GM18517 (cell line): Measurements from ENCODE around the gene PRKD2.

Experiments
- ATAC-seq: cut with Tn5 transposase; IDR thresholded peaks from one replicate; pipeline ENCODE4 v1.9.1; 2021; ENCODE audit warnings: mild to moderate bottlenecking, moderate library complexity; ENCODE audit not compliant: unreplicated experiment

Gene PRKD2

DNA sequence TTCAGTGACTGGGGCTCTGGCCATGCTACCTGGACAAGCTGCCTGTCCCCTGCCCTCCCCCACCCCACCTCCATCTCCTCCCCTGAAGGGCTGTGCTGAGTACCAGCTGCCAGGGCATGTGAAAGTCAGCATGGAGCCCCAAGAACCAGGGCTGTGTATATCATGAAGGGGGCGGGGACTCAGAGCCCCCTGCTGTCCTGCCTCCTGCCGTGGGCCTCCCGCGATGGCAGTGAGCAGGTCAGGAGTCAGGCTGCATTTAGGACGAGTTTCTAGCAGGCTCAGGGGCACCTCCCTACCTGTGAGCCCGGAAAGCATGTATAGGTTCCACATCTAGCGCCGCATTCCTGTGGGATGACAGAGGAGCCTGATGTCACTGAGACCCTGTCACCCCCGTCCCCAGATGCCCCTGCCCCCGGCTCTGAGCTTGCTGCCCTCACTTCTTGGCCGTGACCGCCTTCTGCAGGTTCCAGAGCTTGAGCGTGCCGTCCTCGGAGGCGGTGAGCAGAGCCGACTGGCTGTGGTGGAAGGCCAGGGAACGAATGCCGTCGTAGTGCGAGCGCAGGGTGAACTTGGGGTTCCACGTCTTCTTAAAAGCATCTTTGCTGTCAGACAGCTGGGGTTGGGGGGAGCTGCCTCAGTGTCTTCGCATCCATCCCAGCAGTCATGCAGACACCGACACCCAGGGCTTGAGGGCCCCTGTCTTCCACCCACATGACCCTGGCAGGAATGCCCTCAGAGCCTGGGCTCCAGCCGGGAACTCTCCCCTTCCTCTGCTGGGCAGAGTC lies 8.3 kb upstream of the PRKD2 start:
- ATAC-seq: no peak

DNA sequence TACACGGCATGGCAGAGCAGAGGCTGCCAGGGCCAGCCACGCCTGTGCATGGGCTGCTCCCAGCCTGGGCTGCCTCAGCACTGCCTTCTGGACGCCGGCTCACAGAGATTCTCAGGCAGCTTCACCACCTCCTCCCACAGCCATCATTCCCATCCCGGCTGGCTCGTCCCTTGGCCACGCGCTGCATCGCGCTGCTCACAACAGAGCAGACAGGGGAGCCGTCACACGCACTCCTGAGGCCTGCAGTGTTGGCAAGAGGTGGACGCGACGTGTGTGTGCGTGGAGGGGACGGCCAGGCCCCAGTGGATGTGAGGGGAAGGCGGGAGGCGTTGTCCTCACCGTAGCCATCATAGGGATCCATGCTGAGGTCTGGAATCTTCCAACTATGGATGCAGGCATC lies 7.6 kb upstream of the PRKD2 start:
- no peak for ATAC-seq

DNA sequence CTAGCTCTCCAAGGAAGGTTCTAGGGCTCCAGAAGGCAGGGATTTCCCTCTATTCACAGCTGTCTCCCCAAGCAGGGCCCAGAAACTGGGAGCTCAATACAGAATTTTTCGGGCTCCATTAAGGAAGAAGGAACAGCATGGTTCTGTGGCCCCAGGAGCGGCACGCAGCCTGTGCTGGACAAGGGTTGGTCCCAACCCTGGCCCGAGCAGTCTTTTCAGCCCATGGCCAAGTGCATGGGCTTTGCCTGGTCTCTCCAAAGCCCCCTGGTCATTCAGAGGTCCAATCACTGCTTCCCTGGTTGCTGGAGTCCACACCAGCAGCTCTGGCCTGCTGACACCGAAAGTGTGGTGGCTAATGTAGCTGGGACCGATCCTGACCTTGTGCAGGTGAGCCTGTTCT lies 6.6 kb upstream of the PRKD2 start:
- no peak for ATAC-seq

DNA sequence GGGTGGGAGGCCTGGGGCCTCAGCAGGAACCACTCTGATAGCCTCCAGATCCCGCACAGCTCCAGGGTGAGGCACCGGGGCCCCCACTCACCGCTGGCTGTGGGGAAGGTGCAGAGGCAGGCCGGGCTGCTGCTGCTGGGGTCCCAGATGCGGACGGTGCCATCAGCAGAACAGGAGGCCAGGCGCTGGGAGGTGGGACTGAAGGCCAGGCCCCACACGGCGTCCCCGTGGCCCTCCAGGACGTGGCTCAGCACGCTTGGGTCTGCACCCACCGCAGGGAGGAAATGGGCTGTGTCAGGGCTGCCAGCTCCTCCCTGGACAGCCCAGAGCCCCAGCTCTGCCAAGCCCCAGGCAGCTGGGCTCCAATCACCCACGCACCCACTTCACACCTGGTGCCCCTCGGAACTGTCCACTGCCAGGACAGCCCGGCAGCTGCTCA lies 6.1 kb upstream of the PRKD2 start:
- ATAC-seq: no peak

DNA sequence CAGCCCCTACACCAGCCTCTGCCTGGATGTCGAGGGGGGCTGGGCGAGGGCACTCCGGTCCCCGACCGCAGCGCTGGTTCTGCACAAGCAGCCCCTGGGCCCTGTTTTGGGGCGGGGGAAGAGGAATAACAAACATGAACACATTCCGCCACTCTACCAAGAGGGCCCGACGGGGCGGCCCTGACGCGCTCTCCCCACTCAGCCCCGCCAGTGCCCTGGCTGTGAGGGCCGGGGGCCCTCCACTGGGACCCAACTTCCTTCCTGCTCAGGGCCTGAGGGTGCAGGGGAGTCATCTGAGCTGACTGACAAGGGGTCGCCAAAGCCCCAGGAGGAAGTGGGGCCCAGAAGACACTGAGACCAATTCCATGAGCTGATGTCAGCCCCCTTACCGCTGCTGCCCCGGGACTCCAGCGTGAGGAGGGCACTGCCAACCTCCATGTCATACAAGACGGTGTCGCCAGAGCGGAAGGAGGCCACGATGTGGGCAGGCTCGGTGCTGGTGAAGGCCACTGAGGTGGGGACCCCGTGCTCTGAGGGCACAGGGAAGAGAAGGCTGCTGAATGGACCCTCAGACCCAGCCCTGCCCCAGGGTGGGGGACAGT lies 5.6 kb upstream of the PRKD2 start:
- no peak for ATAC-seq

DNA sequence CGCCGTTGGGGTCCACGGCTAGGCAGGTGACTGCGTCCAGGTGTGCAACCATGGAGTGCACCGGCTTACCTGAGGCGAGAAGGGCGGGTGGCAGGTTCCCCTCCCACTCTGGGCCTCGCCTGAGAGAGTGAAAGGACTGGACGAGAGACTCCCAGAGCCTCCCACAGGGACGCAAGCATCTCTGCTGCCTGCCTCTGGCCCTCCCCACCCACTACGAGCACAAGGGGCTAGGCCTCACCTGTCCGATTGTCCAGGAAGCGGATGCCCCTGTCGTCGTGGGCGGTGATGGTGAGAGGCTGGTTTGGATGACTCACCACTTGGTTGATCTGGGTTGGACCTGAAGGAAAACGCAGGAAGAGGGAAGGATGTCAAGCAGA lies 5.1 kb upstream of the PRKD2 start:
- no peak for ATAC-seq

DNA sequence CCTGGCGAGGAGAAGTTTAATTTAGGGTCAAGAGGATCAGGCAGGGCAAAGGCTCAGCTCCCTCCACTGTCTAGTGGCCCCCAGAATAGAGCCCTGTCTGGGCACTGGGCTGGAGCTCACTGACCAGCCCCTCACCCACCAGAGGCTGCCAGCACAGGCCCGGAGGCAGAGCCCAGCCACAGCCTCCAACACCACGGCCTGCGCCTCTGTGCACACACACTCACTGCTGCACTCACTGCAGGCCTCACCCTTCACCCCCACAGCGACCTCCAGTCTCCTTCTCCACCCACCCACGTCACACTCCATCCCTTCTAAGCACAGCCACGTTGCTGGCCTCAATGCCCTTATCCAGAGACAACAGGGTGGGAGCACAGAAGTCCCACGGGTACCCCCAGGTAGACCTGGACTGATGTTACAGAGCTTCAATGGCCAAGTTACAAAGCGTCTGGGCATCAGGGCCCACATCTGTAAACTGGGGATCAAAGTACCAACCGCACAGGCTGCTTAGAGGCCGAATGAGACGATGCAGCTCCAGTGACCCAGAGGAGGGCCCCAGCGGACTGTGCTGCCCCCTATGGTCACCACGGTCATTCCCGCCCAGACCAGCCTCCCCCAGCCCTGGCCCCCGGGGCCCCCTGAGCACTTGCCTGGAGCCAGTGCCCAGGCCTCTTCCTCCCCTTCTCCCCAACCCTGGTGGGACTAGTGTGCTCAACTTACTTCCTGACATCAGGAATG lies 4.5 kb upstream of the PRKD2 start:
- no peak for ATAC-seq

DNA sequence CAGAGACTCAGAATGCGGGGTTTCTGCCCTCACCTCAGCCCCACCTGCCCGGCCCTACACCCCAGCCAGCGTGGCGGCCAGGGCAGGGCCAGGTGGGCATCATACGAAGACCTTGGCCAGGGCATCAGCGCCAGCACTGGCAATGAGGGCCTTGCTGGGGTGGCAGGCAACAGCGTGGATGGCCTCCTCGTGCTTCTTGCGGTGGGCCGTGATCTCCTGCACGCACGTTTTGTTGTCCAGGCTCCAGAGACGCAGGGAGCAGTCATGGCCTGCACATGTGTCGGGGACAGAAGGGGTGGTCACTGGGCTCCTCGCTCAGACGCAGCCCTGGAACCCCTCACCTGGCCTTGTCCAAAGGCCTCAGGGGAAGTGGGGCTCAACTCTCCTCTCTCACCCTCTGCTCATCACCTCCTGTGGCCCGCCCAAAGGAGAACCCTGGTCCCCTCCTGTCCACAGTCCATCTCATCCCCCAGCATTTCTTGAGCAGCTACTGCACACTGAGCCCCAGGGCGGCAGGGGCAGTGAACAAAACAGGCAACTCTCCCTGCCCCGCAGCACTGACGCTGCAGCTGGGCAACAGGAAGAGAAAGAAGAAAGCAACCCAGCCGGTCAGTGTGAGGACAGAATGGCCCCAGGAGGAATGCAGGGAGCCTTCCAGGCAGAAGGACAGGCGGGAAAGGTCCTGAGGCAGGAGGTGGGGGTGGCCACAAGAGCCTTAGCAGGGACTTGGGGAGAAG lies 3.8 kb upstream of the PRKD2 start:
- no peak for ATAC-seq

DNA sequence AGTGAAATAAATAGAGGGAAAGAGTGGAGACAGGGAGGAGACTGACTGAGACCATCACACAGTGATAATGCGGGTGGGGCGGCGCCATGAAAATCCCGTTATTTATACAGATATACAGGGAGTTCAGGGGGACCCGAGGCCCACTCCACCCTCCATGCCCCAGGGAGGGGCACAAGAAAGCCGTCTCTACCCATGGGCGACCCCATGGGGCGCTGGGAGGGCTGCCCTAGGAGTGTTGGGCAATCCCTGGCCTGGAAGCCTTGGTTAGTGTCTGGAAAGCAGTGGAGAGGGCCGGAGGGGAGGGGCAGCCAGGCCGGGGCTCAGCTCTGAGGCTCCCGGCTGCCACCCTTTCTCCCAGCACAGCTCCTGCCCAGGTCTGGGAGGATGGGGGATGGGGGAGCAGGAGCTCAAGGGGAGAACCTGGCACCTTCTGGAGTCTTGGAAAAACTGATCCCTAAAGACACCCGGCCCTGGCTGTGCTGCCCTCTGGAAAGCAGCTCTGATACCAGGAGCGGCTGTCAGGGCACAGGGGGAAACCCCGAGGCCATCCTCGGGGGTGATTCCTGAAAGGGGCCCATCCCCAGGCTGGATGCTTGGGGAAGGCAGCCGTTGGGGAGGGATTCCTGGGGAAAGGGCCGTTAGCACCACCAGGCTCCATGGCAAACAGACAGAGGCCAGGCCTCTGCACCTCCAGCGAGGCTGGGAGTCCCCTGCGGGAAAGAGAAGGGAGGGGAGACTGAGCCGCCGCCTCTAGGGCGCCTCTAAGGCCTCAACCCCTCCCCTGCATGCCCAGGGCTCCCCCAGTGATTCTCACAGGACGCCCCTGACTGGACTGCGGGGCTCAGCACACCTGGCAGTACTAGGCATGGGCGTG lies 3.0 kb upstream of the PRKD2 start:
- ATAC-seq: no peak

DNA sequence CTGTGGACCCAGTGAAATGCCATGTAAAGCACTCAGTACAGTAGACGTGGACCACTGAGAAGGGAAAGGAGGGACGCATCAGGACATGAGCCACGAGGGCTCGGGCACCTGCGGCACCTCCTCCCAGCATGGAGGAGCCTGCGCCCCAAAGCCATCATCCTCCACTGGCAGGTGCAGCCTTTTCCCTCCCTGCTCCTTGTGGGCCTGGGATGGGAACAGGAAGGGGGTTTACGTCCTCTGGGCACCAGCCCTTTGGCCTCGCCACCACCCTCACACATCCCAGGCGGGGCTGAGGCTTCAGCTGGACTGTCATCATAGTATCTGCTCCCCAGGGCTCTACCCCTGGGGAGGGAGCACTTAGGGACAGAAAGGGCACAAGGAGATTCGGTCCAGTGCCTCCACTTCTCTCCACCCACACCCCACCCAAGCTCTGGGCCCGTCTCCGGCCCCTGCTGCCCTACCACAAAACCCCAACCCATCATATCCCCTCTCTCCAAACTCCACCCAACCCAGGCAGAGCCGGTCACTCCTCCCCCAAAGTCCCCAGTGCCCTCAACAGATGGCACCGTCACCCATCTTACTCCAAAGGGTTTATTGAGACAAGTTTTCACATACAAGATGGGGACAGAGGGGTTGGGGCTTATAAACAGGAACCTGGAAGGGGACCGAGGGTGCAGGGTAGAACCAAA lies 2.2 kb upstream of the PRKD2 start:
- peak; percentile 39 for ATAC-seq

DNA sequence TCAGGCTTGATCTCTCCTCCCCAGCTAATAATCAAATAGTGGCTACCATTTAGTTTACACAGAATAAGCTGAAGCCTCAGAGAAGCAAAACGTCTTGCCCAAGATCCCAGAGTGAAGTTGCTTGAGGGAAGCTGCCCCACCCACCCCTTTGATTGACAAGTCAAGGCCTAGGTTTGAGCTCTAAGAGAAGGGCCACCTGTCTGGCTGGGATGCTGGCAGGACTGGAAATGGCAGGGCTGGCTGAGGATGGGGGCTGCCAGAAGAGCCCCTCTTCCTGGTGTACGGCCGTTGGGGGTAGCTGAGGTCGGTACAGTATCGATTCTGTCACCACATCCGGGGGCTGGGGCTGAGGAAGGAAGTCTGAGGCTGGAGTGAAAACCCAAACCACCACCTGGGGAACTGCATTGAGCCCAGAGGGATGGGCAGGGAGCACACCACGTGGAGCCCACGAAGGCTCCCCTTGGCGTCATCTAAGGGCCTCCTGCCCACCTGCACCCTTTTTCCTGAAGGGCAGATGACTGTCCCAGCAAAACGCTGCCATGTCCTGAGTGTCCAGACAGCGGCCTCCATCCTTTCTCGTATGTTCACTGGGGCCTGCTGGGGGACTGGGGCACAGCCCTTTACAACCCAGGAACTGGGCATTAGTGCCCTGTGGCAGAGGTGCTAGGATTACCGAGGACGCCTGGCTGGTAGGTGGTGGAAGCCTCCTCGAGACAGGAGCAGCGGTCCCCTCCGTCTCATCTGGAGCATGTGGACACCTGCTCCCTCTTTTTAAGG lies 1.4 kb upstream of the PRKD2 start:
- ATAC-seq: no peak

DNA sequence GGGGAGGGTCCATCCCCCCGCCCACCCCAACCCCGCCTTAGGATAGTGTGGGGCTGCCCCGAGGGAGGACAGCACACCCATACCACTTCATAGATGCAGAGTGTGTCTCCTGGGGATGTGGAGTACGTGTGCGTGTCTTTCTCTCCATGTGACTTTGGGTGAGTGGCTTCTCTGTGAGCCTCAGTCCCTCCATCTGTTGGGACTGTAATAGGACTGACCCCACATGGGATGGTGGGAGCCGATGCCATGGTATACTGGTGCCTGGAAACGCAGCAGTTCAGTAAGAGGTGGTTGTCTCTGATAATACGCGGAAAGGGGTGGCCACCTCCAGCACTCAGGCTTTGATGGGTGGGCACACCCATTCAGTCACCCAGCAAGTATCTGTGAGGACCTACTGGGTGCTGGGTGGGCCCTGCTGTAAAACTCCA lies 816 bp upstream of the PRKD2 start:
- ATAC-seq: no peak

DNA sequence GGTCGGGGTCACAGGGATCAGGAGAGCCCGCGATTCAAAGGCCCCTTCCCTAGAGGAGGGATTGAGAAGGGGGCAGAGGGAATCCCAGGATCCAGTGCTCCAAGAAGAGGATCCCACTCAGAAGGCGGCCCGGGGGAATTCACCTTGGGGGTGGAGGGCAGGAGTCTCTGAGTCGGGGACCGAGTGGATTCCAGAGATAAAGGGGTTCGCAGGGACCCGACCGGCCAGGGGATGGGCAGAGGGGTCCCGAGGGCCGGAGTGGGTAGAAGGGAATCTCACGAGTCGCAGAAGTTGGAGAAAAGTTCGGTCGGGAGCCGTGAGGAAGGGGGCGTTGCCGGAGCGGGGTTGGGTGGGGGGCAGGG lies 261 bp downstream of the PRKD2 start:
- ATAC-seq: no peak

DNA sequence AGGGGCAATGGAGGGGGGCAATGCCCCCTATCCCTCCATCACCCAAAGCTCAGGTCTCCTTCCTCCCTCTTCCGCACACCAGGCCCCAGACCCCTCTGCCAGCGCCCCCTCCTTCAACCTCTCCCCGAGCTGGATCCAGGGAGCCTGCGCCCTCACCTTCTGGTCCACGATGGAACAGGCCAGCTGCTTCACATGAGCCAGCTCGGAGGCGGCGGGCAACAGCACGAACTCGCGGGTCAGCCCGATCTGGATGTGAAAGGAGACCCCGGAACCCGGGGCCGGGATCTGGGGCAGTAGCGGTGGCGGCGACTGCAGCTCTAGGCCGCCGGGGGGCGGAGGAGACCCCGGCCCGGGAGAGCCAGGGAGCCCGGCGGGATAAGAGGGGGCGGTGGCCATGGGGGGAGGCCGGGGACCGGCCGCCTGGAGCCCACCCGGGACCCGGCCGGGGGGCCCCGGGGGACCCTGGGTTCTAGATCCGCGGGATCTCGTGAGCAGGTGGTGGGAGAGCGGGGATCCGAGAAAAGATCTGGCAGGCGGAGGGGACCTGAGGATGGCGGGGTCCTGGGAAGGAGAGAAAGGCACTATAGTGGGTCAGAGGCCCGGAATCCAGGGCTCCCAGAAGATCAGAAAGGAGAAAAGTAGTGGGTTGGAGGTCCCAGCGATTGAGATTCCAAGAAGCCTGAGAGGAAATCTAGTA lies 791 bp downstream of the PRKD2 start:
- no peak for ATAC-seq

DNA sequence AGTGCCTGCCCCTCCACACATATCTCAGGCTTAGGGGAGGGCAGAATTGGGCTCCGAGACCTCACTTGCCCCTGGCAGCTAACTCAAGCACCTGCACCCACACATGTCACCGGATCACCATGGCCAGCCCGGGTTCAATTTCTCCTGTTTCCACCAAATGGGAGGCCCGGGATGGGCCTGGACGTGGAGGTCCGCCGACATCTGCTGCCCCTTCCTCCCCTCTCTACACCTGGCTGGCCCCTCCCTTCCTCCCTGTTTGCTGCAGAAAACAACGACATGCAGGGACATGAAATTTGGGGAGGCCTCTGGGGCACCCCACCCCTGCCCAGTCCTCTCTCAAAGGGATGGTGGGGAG lies 1.3 kb downstream of the PRKD2 start:
- ATAC-seq: no peak

DNA sequence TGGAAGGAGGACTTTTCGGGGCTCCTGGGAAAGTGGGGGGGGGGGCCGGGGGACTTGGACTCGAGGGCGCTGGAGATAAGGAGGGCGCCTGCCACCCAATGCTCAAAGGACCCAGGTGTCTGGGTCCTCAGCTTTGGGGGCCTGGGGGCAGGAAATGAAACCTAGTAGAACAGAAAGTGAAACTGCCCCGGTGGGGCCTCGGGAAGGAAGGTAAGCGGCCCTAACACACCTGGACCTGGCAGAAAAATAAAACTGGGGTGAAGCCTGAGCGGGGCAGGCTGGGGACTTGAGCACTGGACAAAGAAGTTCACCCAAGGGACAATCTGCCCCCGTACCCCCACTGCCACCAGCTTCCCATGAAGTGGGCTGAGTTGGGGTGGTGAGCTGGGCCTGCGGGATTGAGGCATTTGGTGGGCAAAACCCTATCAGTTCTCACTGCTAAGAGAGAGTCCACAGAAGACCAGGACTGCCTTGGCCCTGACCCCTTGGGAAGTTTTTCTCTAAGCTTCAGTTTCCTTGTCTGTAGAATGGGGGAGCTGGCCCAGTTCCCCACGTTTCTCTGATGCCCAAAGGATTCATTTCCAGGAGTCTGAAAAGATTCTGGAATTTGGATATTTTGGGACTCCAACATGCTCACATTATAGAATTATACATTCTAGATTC lies 2.3 kb downstream of the PRKD2 start:
- ATAC-seq: no peak

DNA sequence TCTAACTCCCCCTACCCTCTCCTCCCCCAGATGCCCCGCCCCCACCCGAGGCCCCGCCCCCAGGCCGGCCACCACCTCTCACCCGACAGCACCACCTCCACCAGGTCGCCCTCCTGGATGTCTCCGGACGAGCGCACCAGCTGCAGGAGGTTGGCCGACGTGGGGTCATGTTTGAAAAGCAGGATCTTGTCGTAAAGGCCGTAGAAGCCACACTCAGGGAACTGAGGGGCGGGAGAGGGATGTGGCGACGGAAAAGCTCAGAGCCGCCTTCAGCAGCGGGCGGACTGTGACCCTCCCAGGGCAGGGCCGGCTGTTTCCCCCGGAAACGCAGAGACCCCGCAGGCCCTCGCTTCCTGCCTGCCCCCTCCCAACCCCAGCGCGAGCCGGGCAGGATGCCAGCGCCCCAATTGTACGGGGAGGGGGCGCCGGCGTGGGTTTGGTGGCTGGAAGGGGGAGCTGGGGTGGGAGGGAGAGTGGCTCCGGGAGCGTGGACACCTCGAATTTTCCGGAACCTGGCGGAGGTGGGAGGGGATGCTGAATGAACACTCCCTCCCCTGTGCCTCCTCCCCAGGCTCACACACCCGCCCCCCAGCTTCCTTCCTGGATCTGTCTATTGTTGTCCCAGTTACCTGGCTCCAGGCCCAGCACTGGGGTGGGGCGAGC lies 3.0 kb downstream of the PRKD2 start:
- no peak for ATAC-seq
